Activated B cell treated with CpG ODN at 0.5 μM for 24 hours (primary cell): ENCODE data around the gene NRF1. TPM values are rescaled to one million over a fixed set of nuclear protein-coding genes. Genes with fewer than 3 reads are reported as not detected.

Experiments
- ATAC-seq: fragments of 200-7000 bp; cut with Tn5 transposase; one replicate; pipeline ENCODE4 v1.10.0; 2021; ENCODE audit warnings: low read depth, mild to moderate bottlenecking, moderate library complexity
- CTCF ChIA-PET: fragments of 350-600 bp; sonication (Branson Sonifier 250); formaldehyde crosslinking; loops from one replicate; lab custom pipeline; 2021; ENCODE audit warnings: antibody characterized with exemption; lab: Charles Lee
- POLR2A ChIA-PET: fragments of 350-600 bp; sonication (Branson Sonifier 250); formaldehyde crosslinking; loops from one replicate; lab custom pipeline; 2021; ENCODE audit warnings: antibody characterized with exemption; lab: Charles Lee
- DNase-seq: peaks from one replicate; pipeline ENCODE4 v3.0.0; 2022
- H3K27ac Mint-ChIP-seq: one replicate; pipeline ENCODE4 v1.8.0; 2020; ENCODE audit warnings: mixed read lengths
- H3K27me3 Mint-ChIP-seq: one replicate; pipeline ENCODE4 v1.8.0; 2021; ENCODE audit warnings: mixed read lengths
- H3K36me3 Mint-ChIP-seq: one replicate; pipeline ENCODE4 v1.8.0; 2021; ENCODE audit warnings: low read depth, mixed read lengths
- H3K4me1 Mint-ChIP-seq: one replicate; pipeline ENCODE4 v1.8.0; 2021; ENCODE audit warnings: mixed read lengths
- H3K4me3 Mint-ChIP-seq: one replicate; pipeline ENCODE4 v1.8.0; 2020; ENCODE audit warnings: mild to moderate bottlenecking, mixed read lengths
- H3K9me3 Mint-ChIP-seq: one replicate; pipeline ENCODE4 v1.8.0; 2020; ENCODE audit warnings: mixed read lengths
- CTCF ChIP-seq: fragments of 200-600 bp; IDR thresholded peaks from one replicate; pipeline ENCODE4 v1.8.0; 2022; ENCODE audit warnings: antibody characterized with exemption, mild to moderate bottlenecking
- intact Hi-C: fragments of 100-400 bp; cut with micrococcal nuclease; formaldehyde crosslinking; loops from one replicate; pipeline ENCODE4 v1.15.1; 2024
- total RNA-seq: library from RNA; stranded (reverse); gene quantifications from 2 replicates; pipeline ENCODE4 v1.2.3, GENCODE V29; 2022

The NRF1 gene
- total RNA-seq, 1 donor from 2014 or later = 27.4 TPM

GRCh38 chr7:129698516-129699418 is 87.2 kb downstream of the NRF1 start:
- ChIA-PET CTCF (no interaction called here), POLR2A (no interaction called here)
- Mint-ChIP-seq H3K4me1 (no peaks in the 10 kb centered on the region), H3K4me3 (no peak overlapping the region), H3K36me3 (peaks cover 38% of the 10 kb centered on the region), H3K27me3 (no peaks in the 10 kb centered on the region), H3K9me3 (no peaks in the 10 kb centered on the region), H3K27ac (no peak overlapping the region)
- ATAC-seq (no peak), DNase-seq (no peak)
- TF ChIP-seq CTCF = no peak
- intact Hi-C loops = no loop called here

GRCh38 chr7:129702316-129702715 is 90.8 kb downstream of the NRF1 start:
- intact Hi-C loops = no loop called here
- Mint-ChIP-seq H3K27ac (no peak overlapping the region), H3K9me3 (no peaks in the 10 kb centered on the region), H3K36me3 (peaks cover 39% of the 10 kb centered on the region), H3K27me3 (no peaks in the 10 kb centered on the region), H3K4me1 (no peaks in the 10 kb centered on the region), H3K4me3 (no peak overlapping the region)
- ATAC-seq (no peak), DNase-seq (no peak)
- ChIA-PET CTCF (no interaction called here), POLR2A (no interaction called here)
- TF ChIP-seq CTCF = no peak

GRCh38 chr7:129702761-129703338 is 91.3 kb downstream of the NRF1 start:
- TF ChIP-seq CTCF = no peak
- intact Hi-C loops = no loop called here
- Mint-ChIP-seq H3K4me3 (no peak overlapping the region), H3K9me3 (no peaks in the 10 kb centered on the region), H3K27ac (no peak overlapping the region), H3K36me3 (peaks cover 41% of the 10 kb centered on the region), H3K4me1 (no peaks in the 10 kb centered on the region), H3K27me3 (no peaks in the 10 kb centered on the region)
- ATAC-seq = no peak
- POLR2A ChIA-PET = no interaction called here
- CTCF ChIA-PET = no interaction called here
- no peak for DNase-seq

- ChIA-PET CTCF (interaction anchor here (0.7 kb wide), 1 partner anchor 1342 kb away, joined by 3 read pairs; no protein-coding TSS in a partner anchor), POLR2A (interaction anchor here (0.6 kb wide), 1 partner anchor 1370 kb away, joined by 12 read pairs; no protein-coding TSS in a partner anchor)
- Mint-ChIP-seq H3K36me3 (peaks cover 41% of the 10 kb centered on the region), H3K4me3 (no peak overlapping the region), H3K9me3 (no peaks in the 10 kb centered on the region), H3K27ac (no peak overlapping the region), H3K27me3 (no peaks in the 10 kb centered on the region), H3K4me1 (no peaks in the 10 kb centered on the region)
- DNase-seq (no peak), ATAC-seq (no peak)
- TF ChIP-seq CTCF = no peak
- intact Hi-C loops = no loop called here
Observed at GRCh38 chr7:129703751-129704150, 92.2 kb downstream of the NRF1 start.

- no peak overlapping the region for H3K27ac Mint-ChIP-seq
- CTCF ChIA-PET = no interaction called here
Observed at GRCh38 chr7:129707910-129708499, 96.5 kb downstream of the NRF1 start.

More at GRCh38 chr7:129707910-129708499, 96.5 kb downstream of the NRF1 start:
- DNase-seq (no peak), ATAC-seq (no peak)
- POLR2A ChIA-PET = no interaction called here
- TF ChIP-seq CTCF = no peak
- H3K4me3 Mint-ChIP-seq = no peak overlapping the region
- intact Hi-C loops = no loop called here
- peaks cover 68% of the 10 kb centered on the region for H3K36me3 Mint-ChIP-seq
- no peaks in the 10 kb centered on the region for H3K4me1 Mint-ChIP-seq
- no peaks in the 10 kb centered on the region for H3K9me3 Mint-ChIP-seq
- H3K27me3 Mint-ChIP-seq = no peaks in the 10 kb centered on the region
